Ishikawa (cell line): ENCODE data around the gene CDKN1A.

Experiments used
- CREB1 ChIP-seq: IDR thresholded peaks from 2 replicates; pipeline ENCODE4 v1.6.1; 2012; ENCODE audit warnings: low read depth
- FOXM1 ChIP-seq: IDR thresholded peaks from 2 replicates; pipeline ENCODE4 v1.6.1; 2012; ENCODE audit warnings: low read depth, borderline replicate concordance
- MAX ChIP-seq: IDR thresholded peaks from 2 replicates; pipeline ENCODE4 v1.6.1; 2012
- RAD21 ChIP-seq: IDR thresholded peaks from 2 replicates; pipeline ENCODE4 v1.6.1; 2012; ENCODE audit warnings: low read depth
- REST ChIP-seq: IDR thresholded peaks from 2 replicates; pipeline ENCODE4 v1.6.1; 2012; ENCODE audit warnings: low read depth, mild to moderate bottlenecking
- TAF1 ChIP-seq: IDR thresholded peaks from 2 replicates; pipeline ENCODE4 v1.6.1; 2012; ENCODE audit warnings: low read depth, mild to moderate bottlenecking
- ZBTB7A ChIP-seq: IDR thresholded peaks from 2 replicates; pipeline ENCODE4 v1.6.1; 2012; ENCODE audit warnings: low read depth

- TF ChIP-seq FOXM1 (no peak), ZBTB7A (no peak), MAX (no peak), TAF1 (no peak), REST (no peak), RAD21 (no peak), CREB1 (no peak)
Measured at GRCh38 chr6:36631326-36632011, 47.0 kb upstream of the CDKN1A start.
